HTR-8/SVneo (cell line): Measurements from ENCODE around the gene CHEK2.
"Not testable (repeated sequence)": the region's sequence is repeated elsewhere in the genome, so short reads cannot be mapped to it uniquely, and the experiment has no call there.

Experiments used
- DNase-seq: peaks from one replicate; pipeline ENCODE4 v3.0.0; 2011; ENCODE audit warnings: low spot score, mixed read lengths; ENCODE audit not compliant: insufficient read length
- FAIRE-seq: peaks from 2 replicates; lab custom pipeline; 2011; peaks lifted over from hg19 to GRCh38; lab: Jason Lieb, UNC

CHEK2 gene

DNA sequence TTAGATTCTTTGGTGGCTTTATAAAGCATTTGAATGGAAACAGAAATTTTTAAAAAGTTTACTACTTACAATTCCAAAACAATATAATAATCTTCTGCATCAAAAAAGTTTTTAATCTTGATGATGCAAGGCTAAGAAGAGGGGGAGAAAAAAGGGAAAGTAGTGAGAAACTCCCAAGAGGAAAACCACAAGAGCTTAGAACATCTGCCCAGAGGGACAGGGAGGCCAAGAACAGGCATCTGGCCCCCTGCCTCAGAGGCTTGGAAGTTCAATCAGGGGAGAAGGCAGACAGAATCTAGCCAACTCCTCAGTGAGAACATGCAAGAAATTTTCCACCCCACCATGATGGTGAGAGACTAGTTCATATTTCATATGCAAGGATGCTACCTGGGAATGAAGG lies 38.2 kb downstream of the CHEK2 start:
- DNase-seq (no peak), FAIRE-seq (no peak)

DNA sequence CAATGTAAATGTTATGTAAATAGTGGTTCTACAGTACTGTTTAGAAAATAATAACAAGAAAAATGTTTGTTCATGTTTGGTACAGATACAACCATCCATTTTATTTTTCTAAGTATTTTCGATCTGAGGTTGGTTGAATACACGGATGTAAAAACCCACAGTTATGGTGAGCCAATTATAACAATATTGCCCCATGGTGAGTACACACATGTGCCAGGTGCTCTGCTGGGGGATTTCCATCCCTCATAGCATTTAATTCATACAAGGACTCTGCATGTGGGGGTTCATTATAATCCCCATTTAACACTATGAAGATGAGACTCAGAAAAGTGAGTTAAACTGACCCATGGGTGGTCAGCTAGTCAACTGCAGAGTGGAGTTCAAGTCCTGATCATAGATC lies 38.7 kb downstream of the CHEK2 start:
- DNase-seq = no peak
- FAIRE-seq = no peak

DNA sequence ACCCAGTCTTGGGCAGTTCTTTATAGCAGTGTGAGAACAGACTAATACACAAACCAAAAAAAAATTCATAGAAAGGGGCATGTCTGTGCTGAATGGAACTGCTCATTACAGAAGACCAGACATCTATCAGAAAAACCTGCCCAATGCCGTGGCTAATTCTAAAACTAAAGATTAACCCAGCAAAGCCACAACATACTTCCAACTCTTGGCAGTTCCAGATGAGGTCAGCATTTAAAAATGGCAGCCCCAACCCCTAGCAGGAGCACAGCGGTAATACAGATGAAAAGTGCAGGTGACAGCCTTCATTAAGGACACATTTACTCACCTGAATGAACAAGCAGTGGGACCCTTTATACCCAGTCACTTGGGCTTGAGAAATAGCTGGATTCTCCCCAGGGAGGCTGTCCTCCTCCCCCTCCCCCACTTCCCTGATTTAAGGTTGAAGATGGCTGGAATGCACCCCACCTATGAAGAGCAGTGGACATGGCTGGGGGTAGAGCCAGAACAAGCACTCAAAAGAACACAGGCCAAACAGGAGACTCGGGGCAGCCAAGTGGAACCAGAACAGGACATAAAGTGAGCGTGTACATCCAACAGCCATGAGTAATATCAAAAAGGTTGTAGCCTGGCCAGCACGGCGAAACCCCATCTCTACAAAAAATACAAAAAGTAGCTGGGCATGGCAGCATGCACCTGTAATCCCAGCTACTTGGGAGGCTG lies 48.4 kb downstream of the CHEK2 start:
- DNase-seq, FAIRE-seq: not testable (repeated sequence)

DNA sequence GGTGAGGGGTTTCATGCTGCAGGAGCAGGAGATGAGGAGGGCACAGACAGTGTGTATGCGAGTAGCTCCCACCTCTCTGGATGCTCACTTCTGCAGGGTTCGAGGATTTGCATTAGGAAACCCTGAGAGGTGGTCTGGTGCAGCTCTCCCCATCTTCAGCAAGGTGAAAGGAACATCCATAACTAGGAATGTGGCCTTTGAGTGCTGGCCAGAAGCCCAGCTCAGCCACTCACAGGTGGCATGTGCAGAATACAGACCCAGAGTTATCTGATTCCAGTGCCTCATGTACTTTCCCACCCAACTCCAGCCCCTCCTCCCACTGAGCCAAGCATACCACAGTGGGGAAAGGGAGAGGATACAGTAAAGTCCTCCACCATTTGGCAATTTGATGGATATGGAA lies 51.8 kb downstream of the CHEK2 start:
- not testable (repeated sequence) for FAIRE-seq, DNase-seq

DNA sequence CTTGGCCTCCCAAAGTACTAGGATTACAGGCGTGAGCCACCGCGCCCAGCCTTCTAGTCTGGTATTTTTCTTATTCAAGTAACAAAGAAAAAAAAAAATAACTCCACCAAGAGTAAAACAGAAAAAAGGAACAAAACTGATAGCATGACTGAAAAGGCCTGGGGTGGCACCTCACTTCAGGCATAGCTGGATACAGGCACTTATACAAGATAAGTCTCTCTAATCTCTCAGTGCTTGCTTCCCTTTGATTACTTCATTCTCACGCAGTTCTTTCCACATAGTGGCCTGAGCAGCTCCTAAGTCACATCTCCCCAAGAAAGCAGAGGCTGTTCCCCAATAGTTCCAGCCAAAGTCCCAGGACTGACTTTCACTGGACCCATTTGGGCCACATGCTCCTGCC lies 58.7 kb downstream of the CHEK2 start:
- not testable (repeated sequence) for FAIRE-seq, DNase-seq

DNA sequence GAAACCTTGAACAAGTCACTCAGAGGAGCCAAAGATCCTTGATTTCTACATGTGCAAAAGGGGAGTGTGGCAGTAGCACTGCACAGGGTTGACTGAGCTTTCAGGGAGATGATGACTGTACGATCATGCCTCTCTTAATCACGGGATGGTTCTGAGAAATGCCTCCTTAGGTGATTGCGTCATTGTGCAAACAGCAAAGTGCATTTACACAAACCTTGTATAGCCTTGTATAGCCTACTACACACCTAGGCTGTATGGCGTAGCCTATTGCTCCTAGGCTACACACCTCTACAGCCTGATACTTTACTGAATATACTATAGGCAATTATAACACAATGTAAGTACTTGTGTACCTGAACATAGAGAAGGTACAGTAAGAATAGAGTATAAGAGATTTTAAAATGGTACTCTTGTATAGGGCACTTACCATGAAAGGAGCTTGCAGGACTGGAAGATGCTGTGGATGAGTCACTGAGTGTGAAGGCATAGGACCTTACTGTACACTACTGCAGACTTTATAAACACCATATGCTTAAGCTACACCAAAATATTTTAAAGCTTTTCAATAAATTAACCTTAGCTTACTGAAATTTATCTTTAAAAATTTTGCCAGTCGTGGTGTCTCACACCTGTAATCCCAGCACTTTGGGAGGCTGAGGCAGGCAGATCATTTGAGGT lies 60.7 kb downstream of the CHEK2 start:
- not testable (repeated sequence) for FAIRE-seq

DNA sequence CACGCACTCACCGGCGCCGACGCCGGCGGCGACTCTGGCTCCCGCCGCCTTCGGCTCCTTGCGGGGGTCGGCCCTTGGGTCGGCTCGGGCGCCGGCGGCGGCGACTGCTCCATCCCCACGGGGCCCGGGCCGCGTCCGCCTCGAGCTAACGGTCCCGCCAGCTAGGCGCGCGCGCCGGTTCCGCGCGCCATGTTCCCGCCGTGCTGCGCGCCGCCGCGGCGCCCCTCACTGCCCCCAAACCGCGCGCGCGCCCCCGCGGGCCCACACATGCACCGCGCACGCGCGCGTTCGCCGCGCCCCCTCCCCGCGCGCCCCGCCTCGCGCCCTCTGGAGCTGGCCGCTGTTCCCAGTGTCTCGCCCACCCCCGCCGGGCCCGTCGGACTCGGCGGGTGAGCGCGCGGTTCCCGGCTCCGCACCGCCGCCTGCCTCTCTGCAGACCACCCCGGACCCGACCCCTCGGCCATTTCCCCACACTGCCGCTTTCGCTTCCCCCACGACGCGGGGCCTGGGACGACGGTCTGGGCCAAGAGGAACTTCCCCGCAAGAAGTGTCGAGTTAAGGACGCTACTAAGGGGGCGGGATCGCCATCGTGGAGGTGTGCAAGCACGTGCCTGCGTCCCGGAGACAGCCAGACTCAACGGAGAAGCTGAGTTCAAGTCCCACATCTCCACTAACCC lies 61.9 kb downstream of the CHEK2 start, which contains the start of gene TTC28:
Gene TTC28, minus strand, starts transcription at position 230 of the 677 bp plus-strand sequence. Its CDS starts 117 bp downstream, at position 113.
- DNase-seq = peak; percentile 30

More for the DNA sequence above, 60.7 kb downstream of the CHEK2 start:
- not testable (repeated sequence) for DNase-seq

DNA sequence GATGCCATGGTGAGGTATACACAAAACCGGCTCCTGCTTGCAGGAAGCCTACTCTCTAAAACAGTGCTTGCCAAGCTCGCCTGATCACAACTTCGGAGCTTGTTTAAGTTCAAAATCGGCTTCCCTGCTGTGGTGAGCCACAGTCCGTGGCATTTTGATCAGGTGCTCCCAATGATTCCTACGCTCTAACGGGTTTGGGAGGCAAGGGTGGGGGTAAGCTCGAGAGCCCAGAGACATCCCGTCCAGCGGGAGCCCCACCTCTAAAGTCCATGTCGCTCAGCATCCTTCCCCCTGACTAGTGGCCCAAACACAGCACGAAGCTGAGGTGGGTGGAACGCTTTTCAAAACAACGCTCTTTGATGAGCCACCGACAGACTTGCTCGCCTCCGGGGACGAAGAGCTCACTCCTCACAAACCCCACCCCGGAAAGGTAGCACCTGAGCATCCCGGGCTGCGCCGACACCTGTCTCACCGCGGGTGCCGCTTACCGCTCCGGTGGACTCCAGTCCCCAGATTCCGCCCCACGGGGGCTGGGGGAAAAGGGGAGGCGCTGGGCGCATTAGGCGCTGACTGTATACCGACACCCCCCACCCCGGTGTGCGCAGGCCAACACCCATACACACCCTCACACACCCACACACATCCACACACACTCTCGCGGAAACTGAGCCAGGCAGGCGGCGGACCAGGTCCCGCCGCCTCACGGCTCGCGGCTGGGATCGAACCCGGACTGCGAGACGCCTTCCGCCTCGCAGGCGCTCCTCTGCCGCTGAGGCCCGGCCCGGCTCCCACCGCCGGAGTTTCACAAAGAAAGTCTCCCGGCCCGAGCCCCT lies 62.6 kb downstream of the CHEK2 start:
- DNase-seq, FAIRE-seq: not testable (repeated sequence)

More for the DNA sequence above, 61.9 kb downstream of the CHEK2 start, which contains the start of gene TTC28:
- FAIRE-seq = not testable (repeated sequence)

DNA sequence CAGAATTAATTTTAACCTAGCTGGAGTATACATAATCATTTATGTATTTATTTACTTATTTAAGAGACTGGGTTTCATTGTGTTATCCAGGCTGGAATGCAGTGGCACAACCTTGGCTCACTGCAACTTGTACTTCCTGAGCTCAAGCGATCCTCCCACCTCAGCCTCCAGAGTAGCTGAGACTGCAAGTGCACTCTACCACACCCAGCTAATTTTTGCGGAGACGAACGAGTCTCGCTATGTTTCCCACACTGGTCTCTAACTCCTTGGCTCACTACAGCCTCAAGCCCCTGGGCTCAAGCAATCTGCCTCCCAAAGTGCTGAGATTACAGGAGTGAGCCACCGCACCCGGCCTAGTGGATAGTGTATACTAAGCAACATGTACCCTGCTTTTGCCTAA lies 63.5 kb downstream of the CHEK2 start:
- not testable (repeated sequence) for FAIRE-seq, DNase-seq

DNA sequence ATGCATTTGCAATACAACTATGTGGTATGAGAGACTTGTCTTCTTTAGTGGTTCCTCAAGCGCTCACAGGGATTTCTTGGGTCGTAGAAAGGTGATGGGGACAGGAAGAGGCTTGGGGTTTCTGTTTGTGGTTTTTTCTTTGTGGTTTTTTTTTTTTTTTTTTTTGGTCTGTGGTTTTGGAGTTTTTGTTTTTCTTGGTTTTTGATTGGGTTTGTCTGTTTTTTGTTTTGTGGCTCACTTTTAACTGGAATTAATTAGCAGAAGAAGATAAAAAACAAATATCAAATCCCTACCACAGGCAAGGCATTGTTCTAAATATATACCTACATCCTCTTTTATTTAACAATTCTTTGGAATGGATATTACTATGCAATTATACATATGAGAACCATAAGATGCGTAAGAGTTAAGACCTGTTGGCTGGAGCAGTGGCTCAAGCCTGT lies 67.5 kb downstream of the CHEK2 start:
- no peak for FAIRE-seq
- DNase-seq = peak; percentile 41

DNA sequence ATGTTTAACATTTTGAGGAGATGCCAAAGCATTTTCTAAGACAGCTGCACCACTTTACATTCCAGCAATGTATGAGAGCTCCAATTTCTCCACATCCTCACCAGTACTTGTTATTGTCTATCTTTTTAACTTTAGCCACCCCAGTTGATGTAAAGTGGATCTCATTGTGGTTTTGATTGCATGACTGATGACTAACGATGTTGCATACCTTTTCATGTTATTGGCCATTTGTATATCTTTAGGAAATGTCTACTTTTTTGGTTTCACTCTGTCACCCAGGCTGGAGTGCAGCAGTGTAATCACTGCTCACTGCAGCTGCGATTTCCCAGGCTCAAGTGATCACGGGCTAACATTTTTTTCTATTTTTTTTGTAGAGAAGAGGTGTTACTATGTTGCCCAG lies 70.9 kb downstream of the CHEK2 start:
- no peak for FAIRE-seq
- DNase-seq = no peak

DNA sequence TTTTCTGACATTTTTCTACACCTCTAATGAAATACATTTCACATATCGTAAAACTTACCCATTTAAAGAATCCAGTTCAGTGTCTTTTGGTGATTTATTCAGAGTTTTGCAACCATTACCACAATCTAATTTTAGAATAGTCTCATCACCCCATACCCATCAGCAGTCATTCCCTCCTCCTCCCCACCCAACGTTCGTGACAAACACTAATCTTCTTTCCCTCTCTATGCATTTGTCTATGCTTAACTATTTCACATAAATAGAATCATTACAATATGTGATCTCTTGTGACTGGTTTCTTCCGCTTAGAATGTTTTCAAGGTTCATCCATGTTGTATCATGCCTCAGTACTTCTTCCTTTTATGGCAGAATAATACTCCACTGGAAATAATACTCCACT lies 71.5 kb downstream of the CHEK2 start:
- DNase-seq = no peak
- no peak for FAIRE-seq

DNA sequence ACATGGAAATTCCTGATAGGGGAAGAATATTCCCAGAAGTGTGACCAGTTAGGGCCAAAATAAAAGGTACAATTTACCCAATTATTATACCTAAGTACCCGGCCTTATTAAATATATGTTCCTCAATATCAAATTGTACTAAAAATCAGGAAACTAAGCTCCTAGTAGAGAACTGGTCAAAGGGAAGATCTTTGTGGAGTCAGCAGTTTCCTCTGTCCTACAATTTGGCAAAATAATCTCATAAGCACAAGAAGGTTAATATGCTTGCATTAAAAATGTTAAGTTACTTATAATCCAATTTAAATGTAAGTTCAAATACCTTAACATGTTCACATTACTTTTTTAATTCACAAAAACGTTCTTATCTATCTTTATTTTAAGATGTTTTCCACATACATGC lies 72.2 kb downstream of the CHEK2 start:
- FAIRE-seq (no peak), DNase-seq (no peak)

DNA sequence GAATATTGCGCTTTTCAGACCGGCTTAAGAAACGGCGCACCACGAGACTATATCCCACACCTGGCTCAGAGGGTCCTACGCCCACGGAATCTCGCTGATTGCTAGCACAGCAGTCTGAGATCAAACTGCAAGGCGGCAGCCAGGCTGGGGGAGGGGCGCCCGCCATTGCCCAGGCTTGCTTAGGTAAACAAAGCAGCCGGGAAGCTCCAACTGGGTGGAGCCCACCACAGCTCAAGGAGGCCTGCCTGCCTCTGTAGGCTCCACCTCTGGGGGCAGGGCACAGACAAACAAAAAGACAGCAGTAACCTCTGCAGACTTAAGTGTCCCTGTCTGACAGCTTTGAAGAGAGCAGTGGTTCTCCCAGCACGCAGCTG lies 78.1 kb downstream of the CHEK2 start:
- not testable (repeated sequence) for DNase-seq, FAIRE-seq

DNA sequence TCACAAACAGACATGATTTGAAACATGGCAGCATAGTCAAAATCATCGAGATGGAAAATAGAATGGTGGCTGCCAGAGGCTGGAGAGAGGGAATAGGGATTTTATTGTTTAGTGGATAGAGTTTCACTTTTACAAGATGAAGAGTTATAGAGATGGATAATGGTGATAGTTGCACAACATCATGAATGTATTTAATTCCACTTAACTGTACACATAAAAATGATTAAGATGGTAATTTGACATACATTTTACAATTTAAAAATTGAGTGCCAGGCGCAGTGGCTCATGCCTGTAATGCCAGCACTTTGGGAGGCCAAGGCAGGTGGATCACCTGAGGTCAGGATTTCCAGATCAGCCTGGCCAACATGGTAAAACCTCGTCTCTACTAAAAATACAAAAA lies 83.2 kb downstream of the CHEK2 start:
- FAIRE-seq (no peak), DNase-seq (no peak)

DNA sequence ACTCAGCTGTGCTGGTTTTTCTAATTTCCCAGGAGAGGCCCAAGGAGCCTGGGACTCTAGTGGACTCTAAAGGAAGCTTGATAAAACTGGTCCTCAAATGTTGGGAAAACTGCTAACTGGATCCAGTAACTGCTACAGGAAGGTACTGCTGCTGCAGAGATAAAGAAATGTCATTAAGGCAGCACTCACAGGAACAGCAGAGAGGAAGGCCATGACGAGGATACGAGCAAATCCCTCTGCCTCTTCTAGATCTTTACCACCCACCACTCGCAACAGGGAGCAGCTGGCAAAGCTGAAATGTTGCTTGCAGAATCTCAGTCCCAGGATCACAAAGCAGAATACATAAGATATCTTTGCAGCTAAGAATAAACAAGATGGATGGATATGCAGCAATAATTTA lies 85.4 kb downstream of the CHEK2 start:
- DNase-seq (no peak), FAIRE-seq (no peak)

DNA sequence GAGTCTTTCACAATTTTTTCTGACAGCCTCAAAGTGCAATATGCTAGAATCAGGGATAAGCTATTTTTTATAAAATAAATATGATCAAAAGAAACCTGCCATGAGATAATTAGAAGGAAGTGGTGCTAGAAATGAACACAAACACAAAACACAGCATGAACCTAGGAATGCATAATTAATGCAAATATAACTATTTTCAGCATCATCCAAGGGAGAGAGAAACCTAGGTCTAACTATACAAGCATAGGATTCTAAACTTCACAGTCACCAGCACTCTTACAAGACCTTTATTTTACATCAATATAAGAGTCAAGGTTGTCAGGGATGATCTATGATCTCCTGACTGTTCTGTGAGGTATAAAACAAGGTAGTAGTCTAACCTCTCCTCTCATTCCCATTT lies 91.2 kb downstream of the CHEK2 start:
- DNase-seq = no peak
- no peak for FAIRE-seq

DNA sequence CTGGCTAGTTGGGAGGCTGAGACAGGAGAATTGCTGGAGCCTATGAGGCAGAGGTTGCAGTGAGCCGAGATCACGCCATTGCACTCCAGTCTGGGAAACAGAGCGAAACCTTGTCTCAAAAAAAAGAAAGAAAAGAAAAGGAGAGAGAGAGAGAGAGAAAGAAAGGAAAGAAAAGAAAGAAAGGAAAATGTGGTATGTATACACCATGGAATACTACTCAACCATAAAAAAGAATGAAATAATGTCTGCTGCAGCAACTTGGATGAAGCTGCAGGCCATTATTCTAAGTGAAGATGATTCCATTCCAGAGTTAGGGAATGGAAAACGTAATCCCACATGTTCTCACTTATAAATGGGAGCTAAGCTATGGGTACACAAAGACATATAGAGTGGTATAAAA lies 92.8 kb downstream of the CHEK2 start:
- DNase-seq = no peak
- no peak for FAIRE-seq

DNA sequence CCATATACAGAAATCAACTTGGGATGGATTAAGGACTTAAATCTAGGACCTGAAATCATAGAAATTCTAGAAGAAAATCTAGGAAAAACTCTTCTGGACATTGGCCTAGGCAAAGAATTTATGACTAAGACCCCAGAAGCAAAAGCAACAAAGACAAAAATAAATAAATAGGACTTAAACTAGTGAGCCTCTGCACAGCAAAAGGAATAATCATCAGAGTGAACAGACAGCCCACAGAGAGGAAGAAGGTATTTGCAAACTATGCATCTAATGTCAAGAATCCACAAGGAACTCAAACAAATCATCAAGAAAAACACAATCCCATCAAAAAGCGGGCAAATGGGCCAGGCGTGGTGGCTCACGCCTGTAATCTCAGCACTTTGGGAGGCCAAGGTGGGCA lies 94.4 kb downstream of the CHEK2 start:
- DNase-seq (no peak), FAIRE-seq (no peak)

DNA sequence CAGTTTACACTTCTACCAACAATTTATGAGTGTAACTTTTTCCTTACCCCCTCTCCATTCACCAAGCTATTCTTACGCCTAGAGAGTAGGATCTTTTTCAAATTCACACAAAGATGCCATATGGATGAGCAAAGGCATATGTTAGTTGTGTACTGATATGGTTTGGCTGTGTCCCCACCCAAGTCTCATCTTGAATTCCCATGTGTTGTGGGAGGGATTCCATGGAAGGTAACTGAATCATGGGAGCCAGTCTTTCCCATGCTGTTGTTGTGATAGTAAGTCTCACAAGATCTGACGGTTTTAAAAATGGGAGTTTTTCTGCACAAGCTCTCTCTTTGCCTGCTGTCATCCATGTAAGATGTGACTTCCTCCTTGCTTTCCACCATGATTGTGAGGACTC lies 102.3 kb downstream of the CHEK2 start:
- FAIRE-seq (no peak), DNase-seq (no peak)
